Vagina (tissue), 2 donors: ENCODE results near the gene YARS1. TPM values are rescaled to one million over a fixed set of nuclear protein-coding genes. Genes with fewer than 3 reads are reported as not detected.

Experiments used
- DNase-seq, 2 donors: peaks; one replicate each; pipeline ENCODE4 v3.0.0-alpha.2; 2017; ENCODE audit errors: extremely low spot score in 2 of 2
- H3K27ac ChIP-seq: fragments of 200-600 bp; sonication (generic); one replicate; pipeline ENCODE4 v1.5.1; 2019
- H3K27me3 ChIP-seq: fragments of 200-600 bp; sonication (generic); one replicate; pipeline ENCODE4 v1.5.1; 2019
- H3K36me3 ChIP-seq, 2 donors: fragments of 200-600 bp; sonication (generic); one replicate each; pipeline ENCODE4 v1.5.1; 2017 to 2019
- H3K4me1 ChIP-seq: fragments of 200-600 bp; sonication (generic); one replicate; pipeline ENCODE4 v1.5.1; 2019
- H3K4me3 ChIP-seq, 2 donors: fragments of 200-600 bp; sonication (generic); 1 replicate in 1 of 2; 2 replicates in 1 of 2; pipeline ENCODE4 v1.5.1; 2016 to 2019
- H3K9me3 ChIP-seq: fragments of 200-600 bp; sonication (generic); one replicate; pipeline ENCODE4 v1.5.1; 2019
- CTCF ChIP-seq, 3 experiments: fragments of 450-650 bp in 2 of 3; fragments of 200-600 bp in 1 of 3; sonication (generic) in 1 of 3; IDR thresholded peaks; one replicate each; pipeline ENCODE4 v1.5.1; 2017 to 2019; ENCODE audit warnings: antibody characterized with exemption in 3 of 3, mild to moderate bottlenecking in 2 of 3, moderate library complexity in 2 of 3
- POLR2A ChIP-seq, 2 donors: fragments of 450-650 bp; IDR thresholded peaks; one replicate each; pipeline ENCODE4 v1.6.1; 2017; ENCODE audit warnings: antibody characterized with exemption in 2 of 2, mild to moderate bottlenecking in 2 of 2, moderate library complexity in 2 of 2
- POLR2AphosphoS5 ChIP-seq, 2 donors: sonication (generic); formaldehyde crosslinking; IDR thresholded peaks; one replicate each; pipeline ENCODE4 v1.9.0; 2017; ENCODE audit warnings: antibody characterized with exemption in 2 of 2, mild to moderate bottlenecking in 2 of 2, low read depth in 1 of 2; ENCODE audit not compliant: insufficient read depth in 1 of 2
- intact Hi-C: fragments of 100-400 bp; cut with DNase I; formaldehyde crosslinking; loops from one replicate; pipeline ENCODE4 v1.15.1; 2023
- total RNA-seq: library from RNA; depleted of rRNA; stranded (reverse); fragments of >200 nt; gene quantifications from one replicate; pipeline ENCODE4 v1.2.3, GENCODE V29; 2016

YARS1 gene
- total RNA-seq, 1 donor from 2014 or later: 41.3 TPM

- intact Hi-C loops: loop anchor here (5.0 kb wide), 1 partner anchor 59 kb away; no protein-coding TSS in a partner anchor
- no peaks in the 10 kb centered on the region for H3K9me3 ChIP-seq
- H3K36me3 ChIP-seq: peaks cover 0 to 44% of the 10 kb centered on the region in 2 donors
- H3K27me3 ChIP-seq: no peaks in the 10 kb centered on the region
- no peak overlapping the region for H3K4me3 ChIP-seq
- peak in 1 of 2 donors; percentile 84 for DNase-seq
- peaks cover 49% of the 10 kb centered on the region for H3K4me1 ChIP-seq
- H3K27ac ChIP-seq: no peak overlapping the region
- TF ChIP-seq POLR2A (IDR thresholded peaks at IDR 0.05): no peak
- TF ChIP-seq CTCF (IDR thresholded peaks at IDR 0.05): no peak
- TF ChIP-seq POLR2AphosphoS5 (IDR thresholded peaks at IDR 0.05; ENCODE audit: insufficient read depth in 1 of 2, low read depth in 1 of 2): no peak
Observed at GRCh38 chr1:32771561-32772280, 45.4 kb downstream of the YARS1 start.

GRCh38 chr1:32770741-32771548 lies 46.2 kb downstream of the YARS1 start:
- Histone ChIP-seq H3K27me3 (no peaks in the 10 kb centered on the region), H3K27ac (no peak overlapping the region), H3K9me3 (no peaks in the 10 kb centered on the region), H3K4me3 (no peak overlapping the region), H3K36me3 (peaks cover 0 to 39% of the 10 kb centered on the region in 2 donors), H3K4me1 (peaks cover 57% of the 10 kb centered on the region)
- TF ChIP-seq POLR2A (IDR thresholded peaks at IDR 0.05): no peak
- TF ChIP-seq CTCF (IDR thresholded peaks at IDR 0.05): no peak
- no peak for TF ChIP-seq POLR2AphosphoS5 (IDR thresholded peaks at IDR 0.05; ENCODE audit: insufficient read depth in 1 of 2, low read depth in 1 of 2)
- intact Hi-C loops: loop anchor here (5.0 kb wide), 1 partner anchor 59 kb away; no protein-coding TSS in a partner anchor
- DNase-seq: no peak

GRCh38 chr1:32770221-32770731 lies 46.9 kb downstream of the YARS1 start:
- DNase-seq: no peak

GRCh38 chr1:32769524-32770220 lies 47.5 kb downstream of the YARS1 start:
- peaks cover 58% of the 10 kb centered on the region for H3K4me1 ChIP-seq
- intact Hi-C loops: loop anchor here (5.0 kb wide), 1 partner anchor 57 kb away; no protein-coding TSS in a partner anchor
- DNase-seq: no peak
- H3K27me3 ChIP-seq: no peaks in the 10 kb centered on the region
- H3K36me3 ChIP-seq: peaks cover 0 to 28% of the 10 kb centered on the region in 2 donors
- peak overlapping the region; percentile 24 for H3K27ac ChIP-seq
- no peaks in the 10 kb centered on the region for H3K9me3 ChIP-seq
- TF ChIP-seq CTCF (IDR thresholded peaks at IDR 0.05) (no peak), POLR2A (IDR thresholded peaks at IDR 0.05) (no peak), POLR2AphosphoS5 (IDR thresholded peaks at IDR 0.05; ENCODE audit: insufficient read depth in 1 of 2, low read depth in 1 of 2) (no peak)
- no peak overlapping the region for H3K4me3 ChIP-seq

More at GRCh38 chr1:32770221-32770731, 46.9 kb downstream of the YARS1 start:
- peaks cover 0 to 34% of the 10 kb centered on the region in 2 donors for H3K36me3 ChIP-seq
- no peak overlapping the region for H3K4me3 ChIP-seq
- no peak for TF ChIP-seq POLR2A (IDR thresholded peaks at IDR 0.05)
- no peak for TF ChIP-seq POLR2AphosphoS5 (IDR thresholded peaks at IDR 0.05; ENCODE audit: insufficient read depth in 1 of 2, low read depth in 1 of 2)
- TF ChIP-seq CTCF (IDR thresholded peaks at IDR 0.05): no peak
- H3K27ac ChIP-seq: no peak overlapping the region
- intact Hi-C loops: loop anchor here (5.0 kb wide), 1 partner anchor 58 kb away; no protein-coding TSS in a partner anchor
- H3K4me1 ChIP-seq: peaks cover 59% of the 10 kb centered on the region
- H3K9me3 ChIP-seq: no peaks in the 10 kb centered on the region
- no peaks in the 10 kb centered on the region for H3K27me3 ChIP-seq
